ENCODE results near the gene TOM1. TPM values are rescaled to one million over a fixed set of nuclear protein-coding genes. Genes with fewer than 3 reads are reported as not detected.

The TOM1 gene
- total RNA-seq, 1 donor from 2014 or later, result 78.6 TPM

DNA sequence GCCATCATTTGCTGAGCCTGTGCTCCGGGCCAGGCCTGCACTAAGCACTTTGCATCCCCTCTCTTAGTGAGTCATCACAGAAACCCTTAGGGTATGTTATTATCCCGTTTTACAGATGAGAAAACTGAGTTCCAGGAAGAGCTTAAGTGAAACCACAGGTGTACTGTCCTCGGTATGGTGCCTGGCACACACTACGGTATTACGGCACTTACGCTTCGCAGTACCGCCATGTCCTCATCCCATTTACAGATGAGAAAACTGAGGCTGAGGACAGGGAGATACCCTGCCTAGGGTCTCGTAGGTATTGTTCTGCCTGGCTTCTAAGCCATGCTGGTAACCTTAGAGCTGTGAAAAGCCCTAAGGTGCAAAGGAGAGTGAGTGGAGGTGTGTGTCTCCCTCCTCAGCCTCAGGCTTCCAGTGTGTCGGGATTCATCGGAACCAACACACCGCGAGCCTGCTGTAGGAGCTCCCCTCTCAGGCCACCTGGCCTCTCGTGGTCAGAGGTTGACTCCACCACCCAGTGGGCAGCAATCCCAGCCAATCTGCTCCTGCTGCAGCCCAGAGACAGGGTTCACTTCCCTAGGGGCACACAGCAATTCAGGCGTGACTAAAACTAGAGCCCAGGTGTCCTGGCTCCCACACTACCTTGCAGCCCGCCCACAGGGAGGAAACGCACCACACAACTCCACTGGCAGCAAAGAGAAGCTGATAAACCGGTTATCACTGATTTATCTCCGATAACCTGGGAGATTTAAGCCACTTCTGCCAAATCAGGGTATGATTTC is 41.6 kb downstream of the TOM1 start:
- ATAC-seq (no peak), DNase-seq (no peak)
- intact Hi-C loops (cut with micrococcal nuclease), result no loop called here

DNA sequence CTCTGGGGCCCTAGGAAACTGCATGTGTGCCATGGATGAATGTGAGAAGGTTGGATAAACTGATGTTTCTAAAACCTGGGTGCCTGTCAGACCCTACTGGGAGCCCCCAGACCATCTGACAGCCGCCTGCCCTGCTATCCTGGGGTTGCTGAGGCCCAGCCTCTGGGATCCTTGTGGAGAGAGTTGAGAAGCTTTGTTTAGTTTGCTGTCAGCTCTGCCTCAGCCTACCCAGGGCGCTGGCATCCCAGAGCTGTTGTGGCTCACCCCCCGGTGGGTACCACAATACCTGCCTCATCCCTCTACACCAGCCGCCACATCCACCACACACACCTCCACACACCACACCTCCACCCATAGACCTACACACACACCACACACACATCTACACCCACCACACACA is 42.7 kb downstream of the TOM1 start:
- ATAC-seq (no peak), DNase-seq (no peak)
- intact Hi-C loops (cut with micrococcal nuclease), result no loop called here

- ATAC-seq (no peak), DNase-seq (no peak)
- intact Hi-C loops (cut with micrococcal nuclease), result no loop called here
Measured at GRCh38 chr22:35343664-35344550, 44.2 kb downstream of the TOM1 start.

- intact Hi-C loops (cut with micrococcal nuclease), result no loop called here
- no peak for DNase-seq
- ATAC-seq, result no peak
Measured at GRCh38 chr22:35344956-35345690, 45.4 kb downstream of the TOM1 start.

DNA sequence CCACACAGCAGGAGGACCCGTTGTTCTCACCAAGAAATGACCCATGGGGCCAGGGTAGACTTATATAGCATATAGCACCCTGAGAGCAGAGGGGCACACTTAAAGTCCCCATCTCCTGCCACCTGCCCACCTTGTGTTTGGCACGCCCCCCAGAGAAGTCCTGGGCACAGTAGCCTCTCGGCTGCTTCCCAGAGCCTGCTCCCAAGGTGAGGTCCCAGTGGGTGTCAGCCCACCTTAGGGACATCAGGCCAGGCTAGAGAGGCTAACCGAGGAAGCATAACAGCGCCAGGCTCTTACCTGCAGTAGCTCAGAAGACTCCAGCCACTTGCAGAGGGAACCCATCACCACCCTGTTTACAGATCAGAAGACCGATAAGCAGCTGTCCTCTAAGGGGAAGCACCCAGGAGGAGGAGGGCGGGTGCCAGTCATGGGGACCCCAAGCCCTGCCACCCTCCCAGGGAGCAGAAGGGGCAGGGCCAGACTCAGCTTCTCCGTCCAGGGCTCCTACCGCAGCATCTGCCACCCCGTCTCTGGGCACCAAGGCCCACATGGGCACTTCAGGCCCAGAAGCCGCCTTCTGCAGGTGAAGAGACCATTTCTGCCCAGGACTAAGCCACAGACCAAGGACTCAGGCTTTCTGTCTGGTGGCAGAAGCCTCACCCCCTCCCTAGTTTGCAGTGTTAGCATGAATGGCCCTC is 46.3 kb downstream of the TOM1 start:
- DNase-seq, result no peak
- ATAC-seq, result no peak
- intact Hi-C loops (cut with micrococcal nuclease), result no loop called here

DNA sequence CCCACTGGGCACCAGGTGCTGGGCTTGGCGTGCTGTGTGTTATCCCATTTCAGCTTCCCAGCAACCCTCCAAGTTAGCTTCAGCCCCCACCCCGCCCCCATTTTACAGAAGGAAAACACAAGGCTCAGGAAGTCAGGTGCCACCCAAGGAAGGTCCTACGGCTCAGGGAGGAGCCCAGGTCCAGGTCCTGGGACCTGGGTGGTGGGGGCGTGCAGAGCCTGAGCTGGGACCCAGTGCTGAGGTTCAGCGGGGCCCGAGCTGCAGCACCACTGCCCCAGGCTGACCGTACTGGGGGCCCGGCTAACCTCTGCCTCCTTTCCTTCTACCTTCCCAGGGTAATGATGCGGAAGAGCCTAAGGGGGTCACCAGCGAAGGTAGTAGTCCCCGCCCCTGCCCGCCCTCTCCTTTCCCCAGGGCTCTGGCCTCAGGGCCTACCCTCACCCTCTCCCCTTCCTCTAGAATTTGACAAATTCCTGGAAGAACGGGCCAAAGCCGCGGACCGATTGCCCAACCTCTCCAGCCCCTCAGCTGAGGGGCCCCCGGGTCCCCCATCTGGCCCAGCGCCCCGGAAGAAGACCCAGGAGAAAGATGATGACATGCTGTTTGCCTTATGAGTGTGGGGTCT is 47.0 kb downstream of the TOM1 start:
- intact Hi-C loops (cut with micrococcal nuclease), result no loop called here
- ATAC-seq (no peak), DNase-seq (no peak)

GRCh38 chr22:35347462-35347861 is 47.8 kb downstream of the TOM1 start:
- DNase-seq (no peak), ATAC-seq (no peak)
- intact Hi-C loops (cut with micrococcal nuclease), result no loop called here

GRCh38 chr22:35348026-35348590 is 48.4 kb downstream of the TOM1 start:
- DNase-seq, result no peak
- intact Hi-C loops (cut with micrococcal nuclease), result no loop called here
- ATAC-seq, result no peak

GRCh38 chr22:35348703-35349102 is 49.0 kb downstream of the TOM1 start:
- intact Hi-C loops (cut with micrococcal nuclease), result no loop called here
- DNase-seq, result no peak

DNA sequence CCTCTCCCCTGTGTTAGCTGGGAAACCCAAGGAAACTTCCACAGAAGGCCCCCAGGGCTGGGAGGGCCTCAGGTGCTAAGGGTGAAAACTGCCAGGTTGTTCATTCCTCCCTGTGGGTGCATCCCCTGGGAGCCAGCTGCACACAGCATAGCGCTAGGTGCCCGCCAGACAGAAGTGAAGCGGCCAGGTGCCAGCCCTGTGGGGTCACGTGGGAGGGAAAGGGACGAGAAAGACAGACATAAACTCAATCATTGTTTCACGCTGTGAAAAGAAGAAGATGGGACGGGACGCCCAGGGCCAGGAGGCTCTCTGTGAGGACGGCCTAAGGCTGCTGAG is 49.6 kb downstream of the TOM1 start:
- ATAC-seq (no peak), DNase-seq (no peak)
- intact Hi-C loops (cut with micrococcal nuclease), result no loop called here

More at GRCh38 chr22:35348703-35349102, 49.0 kb downstream of the TOM1 start:
- no peak for ATAC-seq

DNA sequence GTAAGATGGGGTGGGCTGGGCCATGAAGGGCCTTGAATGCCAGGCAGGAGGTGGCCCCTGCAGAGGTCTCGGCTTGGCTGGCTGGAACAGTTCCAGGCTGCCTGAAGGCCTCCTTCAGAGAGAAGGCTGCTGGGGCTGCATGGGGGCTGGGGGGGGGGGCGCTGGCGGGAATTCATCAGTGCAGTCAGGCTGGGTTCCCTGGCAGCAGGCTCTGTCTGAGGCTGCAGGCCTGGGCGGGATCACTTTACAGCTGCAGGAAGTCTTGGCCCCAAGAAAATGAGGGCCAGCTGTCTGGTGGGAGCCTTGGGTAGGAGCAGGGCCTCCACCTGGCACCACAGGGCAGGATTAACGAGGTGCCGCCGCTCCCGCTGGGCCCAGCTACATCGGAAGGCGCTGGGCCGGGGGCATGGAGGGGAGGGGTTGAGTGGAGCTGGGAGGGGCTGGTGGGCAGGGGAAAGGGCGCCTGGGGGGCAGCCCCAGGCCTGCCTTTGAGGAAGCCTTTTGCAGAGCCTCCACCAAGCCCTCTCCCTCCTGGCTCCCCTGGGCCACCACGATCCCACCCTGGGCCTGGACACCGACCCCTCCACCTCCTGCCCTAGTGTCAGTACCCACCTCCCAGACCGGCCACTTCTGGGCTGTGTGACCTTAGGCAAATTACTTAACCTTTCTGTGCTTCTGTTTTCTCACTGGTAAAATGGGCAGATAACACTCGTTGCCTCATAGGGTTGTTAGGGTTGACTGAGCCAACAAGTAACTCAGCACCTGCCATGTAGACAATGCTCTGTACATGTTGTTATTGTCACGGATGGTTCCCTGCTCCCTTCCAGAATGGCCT is 50.2 kb downstream of the TOM1 start:
- ATAC-seq (peak; percentile 1), DNase-seq (no peak)
- intact Hi-C loops (cut with micrococcal nuclease), result no loop called here

DNA sequence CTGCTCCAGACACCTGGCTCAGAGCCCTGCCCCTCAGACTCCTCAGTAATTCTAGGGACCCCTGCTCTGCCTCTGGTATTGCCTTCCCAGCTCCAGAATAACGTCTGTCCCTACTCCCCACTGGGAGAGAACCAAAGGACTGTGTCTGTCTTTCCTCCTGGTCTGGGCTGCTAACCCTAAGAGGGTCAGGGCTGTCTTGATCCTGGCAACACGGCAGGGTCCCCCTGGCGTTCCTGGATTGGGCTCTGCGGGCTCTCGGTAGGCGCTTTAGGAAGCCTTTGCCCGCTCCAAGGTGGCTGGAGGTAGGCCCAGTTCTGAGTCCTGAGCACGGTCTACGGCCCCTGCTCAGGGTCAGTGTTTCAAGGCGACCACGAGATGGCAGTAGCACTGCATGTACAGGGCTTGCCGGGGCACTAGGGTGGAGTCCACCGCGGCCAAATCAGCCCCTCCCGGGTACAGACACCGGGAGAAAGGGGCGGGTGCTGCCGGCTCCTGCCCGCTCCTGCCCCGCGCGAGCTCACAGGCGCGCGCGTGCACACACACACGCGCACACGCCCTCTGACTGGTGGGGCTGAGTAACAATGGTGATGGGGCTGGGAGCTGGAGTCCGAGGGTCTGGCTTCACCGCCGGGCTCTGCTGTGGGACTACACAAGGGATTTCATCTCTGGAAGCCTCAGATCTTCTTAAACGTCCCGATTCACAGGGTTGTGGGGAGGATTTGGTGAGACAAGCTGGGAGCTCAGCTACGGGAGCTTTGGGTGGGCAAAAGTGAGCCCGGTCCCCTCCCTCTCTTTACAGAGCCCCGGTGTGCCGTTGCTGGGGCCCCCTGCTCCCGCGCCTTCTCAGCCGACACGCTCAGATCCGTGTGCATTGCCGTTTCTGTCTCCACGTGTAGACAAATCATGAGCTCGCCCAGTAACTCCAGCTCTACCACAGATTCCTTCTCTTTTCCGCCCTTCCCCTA is 51.1 kb downstream of the TOM1 start:
- ATAC-seq (peak; percentile 86), DNase-seq (peak; percentile 93)
- intact Hi-C loops (cut with micrococcal nuclease), result no loop called here

DNA sequence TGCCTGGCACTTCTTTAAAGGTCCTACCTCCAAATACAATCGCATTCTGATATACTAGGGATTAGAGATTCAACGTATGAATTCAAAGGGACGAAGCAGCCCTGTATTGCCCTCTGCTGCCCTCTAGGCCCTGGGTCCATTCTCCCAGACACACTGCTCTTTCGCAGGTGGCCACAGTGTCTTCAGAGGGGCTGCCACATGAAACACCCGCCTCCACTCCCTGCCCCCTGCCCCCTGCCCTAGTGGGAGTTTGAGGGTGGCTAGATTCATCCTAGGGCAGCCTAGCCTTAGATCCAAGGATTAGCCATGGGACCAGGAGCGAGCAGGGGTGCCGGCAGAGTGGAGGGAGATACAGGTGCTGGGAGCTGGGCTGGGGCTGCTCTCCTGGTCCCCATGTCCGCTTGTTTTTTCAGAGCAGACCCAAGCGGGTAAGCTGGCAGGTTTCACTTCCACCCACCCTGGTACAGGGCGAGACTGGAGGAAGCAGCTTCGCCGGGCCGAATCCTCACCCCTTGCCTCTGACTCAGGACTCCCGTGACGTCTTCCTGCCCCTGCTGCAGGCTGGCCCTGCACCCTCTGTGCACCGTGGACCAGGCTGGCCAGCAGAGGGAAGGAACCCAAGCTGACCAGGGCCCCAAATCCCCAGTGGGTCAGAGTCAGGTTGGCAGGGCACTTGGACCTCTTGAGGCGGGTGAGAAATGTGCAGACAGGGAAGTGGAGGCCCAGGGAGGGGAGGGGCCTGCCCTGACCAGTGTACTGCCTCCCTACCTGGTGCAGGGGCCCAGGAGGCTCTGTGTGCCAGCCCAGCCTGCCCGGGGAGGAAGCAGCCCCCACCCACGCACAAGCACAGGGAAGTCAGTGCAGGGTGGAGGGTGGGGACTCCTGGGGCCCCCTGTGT is 52.8 kb downstream of the TOM1 start:
- peak; percentile 79 for DNase-seq
- intact Hi-C loops (cut with micrococcal nuclease), result no loop called here
- ATAC-seq, result peak; percentile 26

DNA sequence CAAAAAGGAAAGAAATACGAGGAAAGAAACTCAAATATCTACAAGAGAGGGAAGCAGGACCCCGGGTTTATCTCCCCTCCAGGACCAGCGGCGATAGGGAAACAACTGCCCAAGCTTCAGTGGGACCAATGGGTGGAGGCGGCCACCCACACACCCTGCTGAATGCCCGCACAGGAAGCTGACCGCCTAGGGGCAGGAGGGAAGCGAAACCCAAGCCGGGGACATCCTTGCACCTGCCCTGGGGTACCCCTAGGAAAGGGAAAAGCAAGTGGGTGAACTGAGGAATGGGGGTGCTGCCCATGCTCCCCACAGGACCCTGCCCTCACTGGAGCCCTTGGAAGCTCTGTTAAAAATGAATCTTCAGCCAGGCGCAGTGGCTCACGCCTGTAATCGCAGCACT is 53.6 kb downstream of the TOM1 start:
- DNase-seq, result peak; percentile 55
- intact Hi-C loops (cut with micrococcal nuclease), result no loop called here
- no peak for ATAC-seq

DNA sequence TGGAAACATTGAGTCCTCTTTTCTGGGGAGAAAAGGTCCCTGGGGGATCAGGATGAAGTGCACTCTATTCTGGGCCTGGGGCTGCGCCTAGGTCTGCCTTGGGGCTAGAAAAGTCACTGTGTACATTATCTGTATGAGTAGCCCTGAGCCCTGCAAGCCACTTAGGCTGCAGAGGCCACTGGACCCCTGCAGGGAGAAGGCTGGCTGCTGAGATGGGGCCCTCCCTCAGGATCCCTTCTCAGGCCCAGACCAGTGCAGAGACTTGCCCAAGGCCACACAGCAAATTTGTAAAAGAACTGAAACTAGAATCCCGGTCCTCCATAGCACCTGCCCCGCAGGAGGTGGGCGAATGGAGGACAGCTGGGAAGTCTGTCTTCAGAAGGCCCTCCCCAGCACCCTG is 54.4 kb downstream of the TOM1 start:
- ATAC-seq (no peak), DNase-seq (no peak)
- intact Hi-C loops (cut with micrococcal nuclease), result no loop called here

All from left ventricle myocardium superior (tissue), 1 donor.